Left colon (tissue), 2 donors: ENCODE data around the gene RPTOR. TPM values are rescaled to one million over a fixed set of nuclear protein-coding genes. Genes with fewer than 3 reads are reported as not detected.
A peak's percentile ranks its signal among the peaks of the same experiment; 100 is the strongest.

Experiments used
- ATAC-seq: fragments of 200-7000 bp; cut with Tn5 transposase; one replicate; pipeline ENCODE4 v1.9.1; 2020; ENCODE audit warnings: mild to moderate bottlenecking, moderate library complexity
- DNase-seq, 2 donors: peaks; one replicate each; pipeline ENCODE4 v3.0.0-alpha.2; 2020
- intact Hi-C, 2 donors: fragments of 100-400 bp; cut with DNase I in 1 of 2; cut with micrococcal nuclease in 1 of 2; formaldehyde crosslinking; loops; one replicate each; pipeline versions ENCODE4 v1.11.2 to v1.14.0; 2022; cut with DNase I, micrococcal nuclease
- total RNA-seq, 2 donors: library from RNA; stranded (reverse); fragmentation: NEBNext Ultra II Directional; extraction: Animal tissue kit (Norgen Biotek cat#: 25700); gene quantifications; one replicate each; pipeline ENCODE4 v1.2.1, GENCODE V29; 2021
- donor health status: DM: no; HTN: no; CAD: no.
- donor health status: DM: yes; HTN: yes; CAD: no.

RPTOR gene
- total RNA-seq, 2 donors from 2014 or later = 33.4 to 35.7 TPM

- no peak for DNase-seq
- intact Hi-C loops = no loop called here
- ATAC-seq = peak; percentile 25
These were observed 468.2 kb downstream of the RPTOR start for GRCh38 chr17:81012574-81013447.

- no peak for DNase-seq
- intact Hi-C loops = no loop called here
- ATAC-seq = no peak
These were observed 469.0 kb downstream of the RPTOR start for GRCh38 chr17:81013642-81014041.

GRCh38 chr17:81015136-81015535, 470.5 kb downstream of the RPTOR start:
- no peak for ATAC-seq
- DNase-seq = no peak
- intact Hi-C loops = no loop called here

Other genes starting within 250 kb of the RPTOR start
- gene ENDOV, start 129.7 kb upstream of the RPTOR start, total RNA-seq = 10 to 100 TPM; 23.2 to 25.5 TPM
- gene NPTX1, start 68.2 kb upstream of the RPTOR start, total RNA-seq = 1 to 10 TPM in 1 of 2 donors, under 1 TPM in 1; 0.12 to 9.8 TPM